ENCODE results near the gene CATSPER2. TPM values are rescaled to one million over a fixed set of nuclear protein-coding genes. Genes with fewer than 3 reads are reported as not detected.
"Not testable (repeated sequence)": the region's sequence is repeated elsewhere in the genome, so short reads cannot be mapped to it uniquely, and the experiment has no call there.

Gene CATSPER2
- total RNA-seq, 1 donor from 2014 or later, result 0.13 TPM

DNA sequence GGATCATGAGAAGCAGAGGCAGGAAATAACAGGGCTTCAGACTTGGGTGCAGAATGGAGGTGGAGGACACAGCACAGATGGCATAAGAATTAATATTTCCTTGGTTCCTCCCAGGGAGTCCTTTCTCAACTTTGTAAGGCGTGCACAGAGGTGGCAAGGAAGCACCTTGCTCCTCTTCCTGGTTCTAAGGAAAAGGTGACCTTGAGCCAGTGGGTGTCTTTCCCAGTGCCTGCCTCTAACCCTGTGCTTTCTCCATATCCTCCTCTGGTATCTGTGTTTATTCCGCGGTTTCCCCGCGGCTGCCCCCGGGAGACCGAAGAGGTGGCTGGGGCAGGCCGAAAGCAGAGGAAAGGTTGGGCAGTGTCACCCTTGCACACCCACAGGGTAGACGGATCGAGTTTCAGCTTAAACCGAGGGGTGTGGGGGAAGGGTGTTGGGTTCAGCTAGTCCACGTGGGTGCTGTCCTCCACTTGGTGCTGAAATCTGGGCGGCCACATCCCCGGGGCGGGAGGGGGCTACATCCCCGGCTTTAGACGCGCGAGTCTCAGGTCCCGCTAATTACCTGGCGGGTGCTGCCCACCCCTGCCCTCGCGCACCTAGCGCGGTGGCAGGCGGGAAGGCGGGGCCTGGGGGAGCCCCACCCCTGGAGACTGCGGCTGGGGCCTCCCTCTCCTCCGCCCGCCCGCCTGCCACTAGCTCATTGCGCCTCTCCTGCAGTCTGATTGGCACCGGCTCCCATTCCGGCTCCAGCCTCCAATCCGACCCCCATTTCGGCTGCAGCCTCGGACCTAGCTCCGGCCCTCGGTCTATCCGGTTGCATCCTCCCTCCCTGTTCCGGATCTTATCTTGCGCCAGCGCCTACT lies 55.1 kb downstream of the CATSPER2 start, which contains the start of gene CKMT1B:
Gene CKMT1B (plus strand): TSS at position 700 of the 863 bp plus-strand sequence. CDS start 192 bp downstream, outside the sequence.
- not testable (repeated sequence) for DNase-seq (ENCODE audit: low read depth in 2 of 2)

DNA sequence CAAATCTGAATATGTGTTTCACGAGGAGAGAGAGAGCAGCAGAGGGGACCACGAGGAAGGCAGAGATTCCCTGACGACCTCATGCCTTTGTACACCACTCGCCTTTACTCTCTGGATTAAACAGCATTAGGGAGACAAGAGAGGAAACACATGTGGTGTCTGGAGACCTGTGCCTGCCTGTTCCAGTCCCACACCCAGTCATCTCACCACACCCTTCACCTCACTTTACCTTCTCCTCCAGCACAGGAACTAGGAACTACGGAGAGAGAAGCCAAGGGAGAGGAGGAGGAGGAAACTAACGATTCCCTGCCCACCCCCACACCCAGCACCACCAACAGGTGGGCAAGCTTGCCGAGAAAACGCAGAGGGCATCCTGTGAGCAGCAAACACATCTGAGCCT lies 55.8 kb downstream of the CATSPER2 start:
- DNase-seq (ENCODE audit: low read depth in 2 of 2), result not testable (repeated sequence)

DNA sequence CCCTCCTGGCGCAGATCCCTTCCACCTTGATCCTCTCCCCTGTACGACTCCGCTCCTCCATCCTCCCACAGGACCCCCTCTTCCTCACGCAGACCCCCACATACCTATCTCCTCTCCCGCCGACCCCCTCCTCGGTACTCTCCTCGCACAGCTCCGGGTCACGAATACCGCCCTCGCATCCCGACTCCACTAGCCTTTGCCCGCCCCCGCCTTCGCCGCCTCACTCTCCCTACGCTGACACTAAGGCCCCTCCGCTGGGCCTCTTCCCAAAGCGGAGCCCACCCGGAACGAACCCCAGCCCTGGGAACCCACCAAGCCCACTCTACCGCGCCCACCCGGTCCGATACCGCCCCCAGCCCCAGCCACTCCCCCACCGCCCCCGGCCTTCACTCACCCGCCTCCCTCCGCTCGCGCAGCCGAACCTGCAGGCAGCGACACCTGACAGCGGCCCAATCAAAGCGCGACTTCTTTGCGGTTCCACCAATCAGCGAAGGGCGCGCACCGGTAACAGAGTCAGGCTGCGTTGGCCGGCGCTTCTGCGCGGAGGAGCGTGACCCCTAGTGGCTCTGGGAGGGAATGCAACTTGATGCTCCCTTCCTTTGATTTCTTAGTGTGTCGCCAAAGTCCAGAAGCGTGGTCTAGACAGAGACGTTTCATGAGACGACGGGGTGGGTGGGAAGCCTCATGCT lies 58.7 kb downstream of the CATSPER2 start, which contains the start of gene PPIP5K1:
Gene PPIP5K1 (minus strand): TSS at position 431 of the 689 bp plus-strand sequence. CDS start 5,704 bp downstream, outside the sequence.
- DNase-seq (ENCODE audit: low read depth in 2 of 2), result not testable (repeated sequence)

Other genes with a start within 250 kb of the CATSPER2 start
- 42.6 and 43.1 TPM in 2 replicates for gene TP53BP1, start 155.7 kb downstream of the CATSPER2 start, total RNA-seq
- under 0.01 and 0.13 TPM in 2 replicates for gene MAP1A, start 131.2 kb downstream of the CATSPER2 start, total RNA-seq
- 11.6 and 23.8 TPM in 2 replicates for gene PPIP5K1, start 58.6 kb downstream of the CATSPER2 start, total RNA-seq
- not detected in 2 replicates for gene CKMT1B, start 54.8 kb downstream of the CATSPER2 start, total RNA-seq
- gene STRC, start 30.0 kb downstream of the CATSPER2 start, total RNA-seq, result 0.13 TPM in 1 of 2 replicates, not detected in the other
- not detected in 2 replicates for gene CKMT1A, start 45.0 kb upstream of the CATSPER2 start, total RNA-seq
- 114 and 146 TPM in 2 replicates for gene PDIA3, start 97.6 kb upstream of the CATSPER2 start, total RNA-seq
- 1.5 and 1.9 TPM in 2 replicates for gene ELL3, start 128.1 kb upstream of the CATSPER2 start, total RNA-seq
- gene SERF2, start 143.5 kb upstream of the CATSPER2 start, total RNA-seq, result 228 and 384 TPM in 2 replicates
- not detected in 2 replicates for gene SERINC4, start 151.4 kb upstream of the CATSPER2 start, total RNA-seq
- 3.2 and 4.7 TPM in 2 replicates for gene HYPK, start 151.8 kb upstream of the CATSPER2 start, total RNA-seq
- gene MFAP1, start 175.8 kb upstream of the CATSPER2 start, total RNA-seq, result 15.9 and 20.7 TPM in 2 replicates
- gene WDR76, start 178.2 kb upstream of the CATSPER2 start, total RNA-seq, result 6.6 and 10.5 TPM in 2 replicates